ENCODE results near the gene CDRT15L2. TPM values are rescaled to one million over a fixed set of nuclear protein-coding genes. Genes with fewer than 3 reads are reported as not detected.

The CDRT15L2 gene
- total and polyA plus RNA-seq, 12 donors = not detected

Small RNA genes within 50 kb of the gene (small RNA-seq; reads per million reads assigned to genes)
- gene AC015818.1 (0 reads per million in 2 donors), gene AC087499.1 (0 reads per million in 2 donors), gene AC087499.3 (0 reads per million in 2 donors)

Other genes with a start within 250 kb of the CDRT15L2 start
- not detected for gene LGALS9B, start 112.2 kb upstream of the CDRT15L2 start, total RNA-seq
- gene LGALS9B, start 112.2 kb upstream of the CDRT15L2 start, polyA plus RNA-seq = under 1 TPM in 1 of 3 donors, not detected in 2; 0.10 TPM

All from adrenal gland (tissue), 12 donors.